Measurements from ENCODE around the gene MBOAT1. TPM values are rescaled to one million over a fixed set of nuclear protein-coding genes. Genes with fewer than 3 reads are reported as not detected.

The MBOAT1 gene
- polyA plus RNA-seq, 3 donors: 6.8 to 59.1 (median 8.1) TPM

DNA sequence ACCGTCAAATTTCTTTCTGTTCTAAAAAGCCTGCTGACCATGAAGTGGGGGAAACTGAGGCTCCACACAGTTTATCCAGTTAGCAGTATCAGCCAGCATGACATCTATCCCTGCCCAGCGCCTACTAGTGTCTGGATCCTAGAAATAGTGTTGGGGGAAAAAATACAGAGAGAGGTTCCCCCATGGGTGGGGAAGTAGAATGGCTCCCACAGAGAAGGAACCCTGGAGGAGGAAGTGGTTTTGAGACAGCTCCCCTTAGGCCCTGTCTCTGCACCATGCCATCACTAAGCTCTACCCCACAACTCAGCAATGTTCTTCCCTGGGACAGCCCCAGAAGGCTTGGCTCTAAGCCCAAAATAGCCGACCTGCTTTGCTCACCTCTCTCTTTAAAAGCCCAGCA lies 153.4 kb downstream of the MBOAT1 start:
- H3K36me3 ChIP-seq (replicated peaks in 1 of 2; ENCODE audit: control insufficient read depth in 1 of 2, insufficient read depth in 2 of 2, low read length in 2 of 2): no peaks in the 10 kb centered on the region
- peaks cover 0 to 4% (median 0%) of the 10 kb centered on the region in 7 donors for H3K9me3 Mint-ChIP-seq
- H3K9ac ChIP-seq (ENCODE audit: insufficient read depth, low read length, poor library complexity, severe bottlenecking): no peak overlapping the region
- no peaks in the 10 kb centered on the region for H3K36me3 Mint-ChIP-seq
- intact Hi-C loops (cut with micrococcal nuclease): no loop called here
- peaks cover 0 to 6% (median 1%) of the 10 kb centered on the region in 3 donors for H3K27me3 Mint-ChIP-seq (ENCODE audit: low read depth in 3 of 3)
- no peak overlapping the region for H3K27ac ChIP-seq (ENCODE audit: low read depth in 1 of 2, low read length in 2 of 2)
- H4K20me1 ChIP-seq (ENCODE audit: insufficient read depth, low read length): no peaks in the 10 kb centered on the region
- TF ChIP-seq, protein P1, sequence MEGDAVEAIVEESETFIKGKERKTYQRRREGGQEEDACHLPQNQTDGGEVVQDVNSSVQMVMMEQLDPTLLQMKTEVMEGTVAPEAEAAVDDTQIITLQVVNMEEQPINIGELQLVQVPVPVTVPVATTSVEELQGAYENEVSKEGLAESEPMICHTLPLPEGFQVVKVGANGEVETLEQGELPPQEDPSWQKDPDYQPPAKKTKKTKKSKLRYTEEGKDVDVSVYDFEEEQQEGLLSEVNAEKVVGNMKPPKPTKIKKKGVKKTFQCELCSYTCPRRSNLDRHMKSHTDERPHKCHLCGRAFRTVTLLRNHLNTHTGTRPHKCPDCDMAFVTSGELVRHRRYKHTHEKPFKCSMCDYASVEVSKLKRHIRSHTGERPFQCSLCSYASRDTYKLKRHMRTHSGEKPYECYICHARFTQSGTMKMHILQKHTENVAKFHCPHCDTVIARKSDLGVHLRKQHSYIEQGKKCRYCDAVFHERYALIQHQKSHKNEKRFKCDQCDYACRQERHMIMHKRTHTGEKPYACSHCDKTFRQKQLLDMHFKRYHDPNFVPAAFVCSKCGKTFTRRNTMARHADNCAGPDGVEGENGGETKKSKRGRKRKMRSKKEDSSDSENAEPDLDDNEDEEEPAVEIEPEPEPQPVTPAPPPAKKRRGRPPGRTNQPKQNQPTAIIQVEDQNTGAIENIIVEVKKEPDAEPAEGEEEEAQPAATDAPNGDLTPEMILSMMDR (IDR thresholded peaks at IDR 0.05): no peak
- H3K9me3 ChIP-seq (replicated peaks in 1 of 2; ENCODE audit: control insufficient read depth in 1 of 2, insufficient read depth in 1 of 2, low read length in 2 of 2): no peaks in the 10 kb centered on the region
- DNase-seq: peak in 1 of 3 donors; percentile 5
- H3K79me2 ChIP-seq (ENCODE audit: insufficient read depth, low read length): no peaks in the 10 kb centered on the region
- no peak overlapping the region for H3K4me3 Mint-ChIP-seq
- no peak overlapping the region for H3K4me3 ChIP-seq (replicated peaks in 1 of 3; ENCODE audit: low read depth in 2 of 3, low read length in 3 of 3)
- H3K4me1 ChIP-seq (ENCODE audit: control insufficient read depth in 1 of 2, insufficient read depth in 2 of 2, low read length in 2 of 2): peaks cover 0 to 6% of the 10 kb centered on the region in 2 donors
- H2AFZ ChIP-seq (ENCODE audit: insufficient read depth, low read depth, low read length, poor library complexity, severe bottlenecking): no peak overlapping the region
- no peak overlapping the region for H3K4me2 ChIP-seq (replicated peaks; ENCODE audit: extremely low read depth, low read length, poor library complexity, severe bottlenecking)
- WGBS (ENCODE audit: insufficient coverage): 0% methylated on average over 1 of the region's 3 CpGs
- no peak overlapping the region for H3K27ac Mint-ChIP-seq
- H3K4me1 Mint-ChIP-seq: peaks cover 7% of the 10 kb centered on the region
- H3K27me3 ChIP-seq (ENCODE audit: control insufficient read depth in 2 of 2, insufficient read depth in 2 of 2, low read length in 2 of 2): no peaks in the 10 kb centered on the region

DNA sequence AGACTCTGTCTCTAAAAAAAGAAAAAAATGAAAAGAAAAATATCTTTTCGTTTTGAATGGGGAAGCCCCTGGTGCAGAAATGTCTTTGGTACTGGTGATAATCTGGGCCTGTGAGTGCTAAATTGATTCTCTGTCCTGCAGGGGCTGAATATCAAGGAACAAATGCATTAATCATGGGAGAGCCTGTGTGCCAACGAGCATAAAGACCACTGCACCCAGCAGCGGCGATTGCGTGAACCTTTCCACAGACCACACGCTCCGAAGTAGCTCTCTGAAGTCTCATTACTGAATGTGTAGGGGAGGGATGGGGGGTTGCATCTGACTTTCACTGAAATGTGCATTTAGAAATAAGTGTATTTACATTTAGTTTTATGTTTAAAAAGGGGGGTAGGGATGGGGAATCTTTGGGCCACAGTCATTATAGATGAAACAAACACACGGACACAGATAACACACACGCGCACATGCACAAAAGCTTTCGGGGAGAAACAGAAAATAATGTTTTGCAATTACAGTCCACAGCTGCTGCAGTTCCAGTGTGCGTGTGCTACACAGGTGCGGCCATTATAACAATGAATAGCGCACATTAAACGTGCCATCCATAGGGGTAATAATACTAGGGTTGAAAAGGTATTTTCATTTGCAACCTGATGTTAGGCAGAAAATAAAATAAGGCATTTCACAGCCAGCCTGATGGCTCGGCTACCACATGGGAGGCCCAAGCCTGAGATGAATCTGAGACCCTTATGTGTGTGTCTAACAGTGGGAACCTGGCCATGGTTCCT lies 154.0 kb downstream of the MBOAT1 start:
- Histone ChIP-seq H2AFZ (ENCODE audit: insufficient read depth, low read depth, low read length, poor library complexity, severe bottlenecking) (no peak overlapping the region), H3K4me2 (replicated peaks; ENCODE audit: extremely low read depth, low read length, poor library complexity, severe bottlenecking) (no peak overlapping the region), H3K27ac (ENCODE audit: low read depth in 1 of 2, low read length in 2 of 2) (no peak overlapping the region), H3K27me3 (ENCODE audit: control insufficient read depth in 2 of 2, insufficient read depth in 2 of 2, low read length in 2 of 2) (no peaks in the 10 kb centered on the region), H3K79me2 (ENCODE audit: insufficient read depth, low read length) (no peaks in the 10 kb centered on the region), H3K4me3 (replicated peaks in 1 of 3; ENCODE audit: low read depth in 2 of 3, low read length in 3 of 3) (no peak overlapping the region), H3K4me1 (ENCODE audit: control insufficient read depth in 1 of 2, insufficient read depth in 2 of 2, low read length in 2 of 2) (peaks cover 0 to 6% of the 10 kb centered on the region in 2 donors), H4K20me1 (ENCODE audit: insufficient read depth, low read length) (no peaks in the 10 kb centered on the region), H3K9me3 (replicated peaks in 1 of 2; ENCODE audit: control insufficient read depth in 1 of 2, insufficient read depth in 1 of 2, low read length in 2 of 2) (no peaks in the 10 kb centered on the region), H3K36me3 (replicated peaks in 1 of 2; ENCODE audit: control insufficient read depth in 1 of 2, insufficient read depth in 2 of 2, low read length in 2 of 2) (no peaks in the 10 kb centered on the region), H3K9ac (ENCODE audit: insufficient read depth, low read length, poor library complexity, severe bottlenecking) (no peak overlapping the region)
- WGBS (ENCODE audit: insufficient coverage): 87% methylated on average over 15 of the region's 16 CpGs
- Mint-ChIP-seq H3K4me3 (no peak overlapping the region), H3K9me3 (peaks cover 0 to 4% (median 0%) of the 10 kb centered on the region in 7 donors), H3K4me1 (peaks cover 7% of the 10 kb centered on the region), H3K27me3 (ENCODE audit: low read depth in 3 of 3) (peaks cover 0 to 6% (median 0%) of the 10 kb centered on the region in 3 donors), H3K27ac (no peak overlapping the region), H3K36me3 (no peaks in the 10 kb centered on the region)
- TF ChIP-seq, protein P1 (IDR thresholded peaks at IDR 0.05): no peak
- intact Hi-C loops (cut with micrococcal nuclease): no loop called here
- DNase-seq: no peak
